DOHH2 (cell line): ENCODE results near the gene RNF150.

ENCODE experiments used
- EZH2phosphoT487 ChIP-seq: fragments of 200-600 bp; sonication (generic); IDR thresholded peaks from 2 replicates; pipeline ENCODE4 v1.6.1; 2017; ENCODE audit warnings: borderline replicate concordance, mild to moderate bottlenecking, antibody characterized with exemption, low read length, moderate library complexity, mixed read lengths
- TF ChIP-seq, protein P1 (sequence below): fragments of 200-600 bp; sonication (generic); IDR thresholded peaks from one replicate; pipeline ENCODE4 v1.5.1; 2014; ENCODE audit warnings: antibody characterized with exemption, mild to moderate bottlenecking, low read depth, low read length; ENCODE audit not compliant: poor library complexity, severe bottlenecking

DNA sequence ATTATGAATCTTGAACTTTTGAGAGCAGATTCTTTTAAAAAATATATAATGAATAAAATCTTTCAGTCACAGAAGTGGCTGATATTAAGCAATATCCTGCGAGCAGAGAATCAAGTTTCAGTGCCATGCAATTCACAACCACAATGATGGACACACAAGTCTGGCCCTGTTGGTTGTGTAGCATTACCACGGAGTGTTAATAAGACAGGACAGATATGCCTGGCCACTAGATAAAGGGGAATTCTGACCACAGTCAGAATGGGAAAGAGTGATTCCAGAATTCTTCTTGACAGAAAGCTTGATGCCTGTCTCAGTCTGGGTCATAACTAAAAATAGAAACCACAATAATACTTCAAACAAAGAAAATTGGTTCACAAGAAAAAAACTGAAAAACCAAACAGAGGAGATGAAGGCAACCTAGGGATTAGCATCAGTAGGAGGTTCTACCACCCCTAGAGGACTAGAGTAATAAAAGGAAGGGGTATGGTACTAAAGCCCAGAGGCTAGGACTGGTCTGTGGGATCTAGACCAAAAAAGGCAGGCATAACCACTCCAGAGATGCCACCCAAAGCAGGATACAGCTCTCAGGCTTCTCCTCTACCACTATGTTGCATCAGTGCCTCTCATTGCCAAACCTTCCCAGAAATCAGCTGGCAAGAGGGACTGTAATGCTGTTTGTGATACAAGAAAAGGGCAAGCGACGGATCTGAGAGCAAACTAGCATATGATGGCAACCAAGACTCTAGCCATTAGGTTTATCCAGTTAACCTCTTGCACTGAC, 59.0 kb downstream of the RNF150 start:
- TF ChIP-seq, protein P1, sequence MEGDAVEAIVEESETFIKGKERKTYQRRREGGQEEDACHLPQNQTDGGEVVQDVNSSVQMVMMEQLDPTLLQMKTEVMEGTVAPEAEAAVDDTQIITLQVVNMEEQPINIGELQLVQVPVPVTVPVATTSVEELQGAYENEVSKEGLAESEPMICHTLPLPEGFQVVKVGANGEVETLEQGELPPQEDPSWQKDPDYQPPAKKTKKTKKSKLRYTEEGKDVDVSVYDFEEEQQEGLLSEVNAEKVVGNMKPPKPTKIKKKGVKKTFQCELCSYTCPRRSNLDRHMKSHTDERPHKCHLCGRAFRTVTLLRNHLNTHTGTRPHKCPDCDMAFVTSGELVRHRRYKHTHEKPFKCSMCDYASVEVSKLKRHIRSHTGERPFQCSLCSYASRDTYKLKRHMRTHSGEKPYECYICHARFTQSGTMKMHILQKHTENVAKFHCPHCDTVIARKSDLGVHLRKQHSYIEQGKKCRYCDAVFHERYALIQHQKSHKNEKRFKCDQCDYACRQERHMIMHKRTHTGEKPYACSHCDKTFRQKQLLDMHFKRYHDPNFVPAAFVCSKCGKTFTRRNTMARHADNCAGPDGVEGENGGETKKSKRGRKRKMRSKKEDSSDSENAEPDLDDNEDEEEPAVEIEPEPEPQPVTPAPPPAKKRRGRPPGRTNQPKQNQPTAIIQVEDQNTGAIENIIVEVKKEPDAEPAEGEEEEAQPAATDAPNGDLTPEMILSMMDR = no peak
- TF ChIP-seq EZH2phosphoT487 = no peak
